IMR-90 (cell line): ENCODE measurements around the gene AOX1. TPM values are rescaled to one million over a fixed set of nuclear protein-coding genes. Genes with fewer than 3 reads are reported as not detected.
"Not testable (repeated sequence)": the region's sequence is repeated elsewhere in the genome, so short reads cannot be mapped to it uniquely, and the experiment has no call there.

ENCODE experiments used
- ATAC-seq: fragments of 200-7000 bp; cut with Tn5 transposase; 2 replicates; pipeline ENCODE4 v1.9.1; 2020; ENCODE audit warnings: low read depth, mild to moderate bottlenecking, moderate library complexity
- BruUV-seq: library from RNA; stranded (reverse); fragments of 400-500 nt; replicated peaks from 2 replicates; lab custom pipeline; 2021; lab: Mats Ljungman, UMichigan
- CTCF ChIA-PET: fragments of 300-600 bp; formaldehyde crosslinking; extraction: SDS; loops from one replicate; lab custom pipeline; 2021; ENCODE audit warnings: antibody characterized with exemption; lab: Yijun Ruan, JAX
- POLR2A ChIA-PET: fragments of 300-600 bp; sonication (Branson Sonifier 250); formaldehyde crosslinking; loops from one replicate; lab custom pipeline; 2022; ENCODE audit warnings: antibody characterized with exemption; ENCODE audit not compliant: unreplicated experiment; lab: Charles Lee
- DNase-seq: peaks from one replicate; pipeline ENCODE4 v3.0.0; 2013
- H2AFZ ChIP-seq: replicated peaks from 2 replicates; pipeline ENCODE3; 2013; ENCODE audit warnings: low read length, mild to moderate bottlenecking; ENCODE audit not compliant: poor library complexity
- H2AK5ac ChIP-seq: 2 replicates; pipeline ENCODE4 v1.6.1; 2013; ENCODE audit warnings: low read depth, low read length, inconsistent platforms
- H2AK9ac ChIP-seq: replicated peaks from 2 replicates; pipeline ENCODE3; 2013; ENCODE audit warnings: mild to moderate bottlenecking, low read depth, low read length, moderate library complexity; ENCODE audit not compliant: poor library complexity
- H2BK120ac ChIP-seq: 2 replicates; pipeline ENCODE4 v1.6.1; 2013; ENCODE audit warnings: low read depth, low read length, inconsistent platforms
- H2BK15ac ChIP-seq: 3 replicates; pipeline ENCODE4 v1.6.1; 2013; ENCODE audit warnings: low read depth, low read length, inconsistent platforms
- H2BK20ac ChIP-seq: 2 replicates; pipeline ENCODE4 v1.6.1; 2013; ENCODE audit warnings: low read depth, mild to moderate bottlenecking, inconsistent platforms, low read length, moderate library complexity
- H2BK5ac ChIP-seq: 2 replicates; pipeline ENCODE4 v1.6.1; 2013; ENCODE audit warnings: mild to moderate bottlenecking, low read depth, low read length, inconsistent platforms; ENCODE audit not compliant: poor library complexity, severe bottlenecking
- H3K14ac ChIP-seq: replicated peaks from 2 replicates; pipeline ENCODE4 v1.6.1; 2013; ENCODE audit warnings: low read depth, low read length, inconsistent platforms
- H3K18ac ChIP-seq: 2 replicates; pipeline ENCODE4 v1.6.1; 2013; ENCODE audit warnings: low read depth, low read length, control low read depth
- H3K23ac ChIP-seq: 2 replicates; pipeline ENCODE4 v1.6.1; 2013; ENCODE audit warnings: low read depth, low read length, inconsistent platforms
- H3K27ac ChIP-seq: 2 replicates; pipeline ENCODE4 v1.5.1; 2013; ENCODE audit warnings: mild to moderate bottlenecking, control low read depth, low read length; ENCODE audit not compliant: insufficient read depth
- H3K27me3 ChIP-seq: 2 replicates; pipeline ENCODE4 v1.6.1; 2013; ENCODE audit warnings: low read length; ENCODE audit not compliant: control insufficient read depth, insufficient read depth
- H3K36me3 ChIP-seq: 2 replicates; pipeline ENCODE4 v1.6.1; 2013; ENCODE audit warnings: low read length, mixed read lengths; ENCODE audit not compliant: control insufficient read depth, insufficient read depth
- H3K4ac ChIP-seq: 2 replicates; pipeline ENCODE4 v1.6.1; 2013; ENCODE audit warnings: low read depth, low read length, inconsistent platforms
- H3K4me1 ChIP-seq: 2 replicates; pipeline ENCODE4 v1.6.1; 2013; ENCODE audit warnings: low read length, mixed read lengths; ENCODE audit not compliant: control insufficient read depth, insufficient read depth
- H3K4me2 ChIP-seq: 2 replicates; pipeline ENCODE4 v1.6.1; 2013; ENCODE audit warnings: low read depth, mild to moderate bottlenecking, control low read depth, low read length, moderate library complexity
- H3K4me3 ChIP-seq: 2 replicates; pipeline ENCODE4 v1.5.1; 2013; ENCODE audit warnings: low read depth, mild to moderate bottlenecking, control low read depth, low read length, moderate library complexity; ENCODE audit not compliant: insufficient read depth
- H3K56ac ChIP-seq: 2 replicates; pipeline ENCODE4 v1.6.1; 2013; ENCODE audit warnings: low read length, inconsistent platforms; ENCODE audit not compliant: insufficient read depth; ENCODE audit errors: extremely low read depth
- H3K79me1 ChIP-seq, 2 experiments: 2 replicates each; pipeline ENCODE4 v1.6.1; 2013; ENCODE audit warnings: low read length in 2 of 2, inconsistent platforms in 1 of 2, low read depth in 1 of 2
- H3K9ac ChIP-seq: 2 replicates; pipeline ENCODE4 v1.6.1; 2013; ENCODE audit warnings: low read depth, low read length, control low read depth
- H3K9me1 ChIP-seq: 2 replicates; pipeline ENCODE4 v1.6.1; 2013; ENCODE audit warnings: low read length, inconsistent platforms; ENCODE audit not compliant: insufficient read depth
- H3K9me3 ChIP-seq: 2 replicates; pipeline ENCODE4 v1.6.1; 2013; ENCODE audit warnings: low read length; ENCODE audit not compliant: control insufficient read depth, insufficient read depth
- H4K20me1 ChIP-seq: 2 replicates; pipeline ENCODE4 v1.6.1; 2013; ENCODE audit warnings: low read length, inconsistent platforms; ENCODE audit not compliant: insufficient read depth
- H4K5ac ChIP-seq: 2 replicates; pipeline ENCODE4 v1.6.1; 2013; ENCODE audit warnings: mild to moderate bottlenecking, low read depth, low read length, control low read depth
- H4K8ac ChIP-seq, 2 experiments: 2 replicates each; pipeline ENCODE4 v1.6.1; 2013; ENCODE audit warnings: low read depth in 2 of 2, low read length in 2 of 2, control low read depth in 1 of 2, inconsistent platforms in 1 of 2
- H4K91ac ChIP-seq: 2 replicates; pipeline ENCODE4 v1.6.1; 2013; ENCODE audit warnings: low read depth, low read length, inconsistent platforms; ENCODE audit not compliant: insufficient read depth
- WGBS, 2 experiments: methylation state at CpG; one replicate each; pipeline versions ENCODE4 v1.1.5 to v1.1.7; 2013; ENCODE audit warnings: missing lambda C conversion rate in 2 of 2; ENCODE audit not compliant: insufficient read length in 1 of 2; ENCODE audit errors: extremely low coverage in 2 of 2; 5-methylcytosine and 5-hydroxymethylcytosine counted together
- dilution Hi-C: fragments of 300-500 bp; cut with HindIII; formaldehyde crosslinking; loops from one replicate; pipeline ENCODE4 v1.14.3; 2018; ENCODE audit warnings: low sequenced_read_pairs; ENCODE audit not compliant: unreplicated experiment
- in situ Hi-C: fragments of 300-500 bp; cut with MboI; formaldehyde crosslinking; loops from 3 replicates; pipeline ENCODE4 v1.14.3; 2019; ENCODE audit warnings: low sequenced_read_pairs, inconsistent platforms, mixed read lengths
- intact Hi-C: fragments of 100-400 bp; cut with micrococcal nuclease; formaldehyde crosslinking; loops from 2 replicates; pipeline ENCODE4 v1.10.0; 2022
- polyA plus RNA-seq, 3 experiments: library from polyadenylated mRNA; depleted of rRNA; stranded (reverse); fragments of >200 nt; gene quantifications; 2 replicates each; pipeline ENCODE4 v1.2.3, GENCODE V29; 2012; ENCODE audit warnings: low replicate concordance in 1 of 3
- total RNA-seq: library from RNA; depleted of rRNA; stranded (reverse); fragments of >200 nt; gene quantifications from 2 replicates; pipeline ENCODE4 v1.2.3, GENCODE V29; 2012

AOX1 gene
- total and polyA plus RNA-seq, 2 of the 4 experiments (the other 2 are of a cell fraction): 21.7 to 59.9 TPM

GRCh38 chr2:200628461-200628860, 42.6 kb downstream of the AOX1 start:
- H3K79me1 ChIP-seq, in situ Hi-C loops, H3K4me3 ChIP-seq, H4K20me1 ChIP-seq, H2AFZ ChIP-seq, H2BK5ac ChIP-seq, DNase-seq, H3K23ac ChIP-seq, H3K36me3 ChIP-seq, H4K5ac ChIP-seq, BruUV-seq, H3K27me3 ChIP-seq, H3K56ac ChIP-seq, dilution Hi-C loops, H3K9ac ChIP-seq, H3K27ac ChIP-seq, H3K4me2 ChIP-seq, POLR2A ChIA-PET, H3K9me3 ChIP-seq: not testable (repeated sequence)
- WGBS, 2 experiments: no CpG with 5 or more reads among the region's 4 CpGs
- intact Hi-C loops: loop anchor here (5.0 kb wide), 1 partner anchor 34 kb away; no protein-coding TSS in a partner anchor
- Histone ChIP-seq H2BK20ac (peak overlapping the region; percentile 70), H4K91ac (0 out of 2 replicates have a peak overlapping the region, but pooled peaks have one; percentile 10), H4K8ac (peak overlapping the region in 1 of 2 experiments; percentile 18; a peak in 1 of 4 replicates), H2AK9ac (peak overlapping the region; percentile 35), H3K18ac (peak overlapping the region; percentile 27; the same call in 1 of the 2 replicates), H3K4me1 (peaks cover 22% of the 10 kb centered on the region), H2AK5ac (peak overlapping the region; percentile 3; the same call in 1 of the 2 replicates), H2BK15ac (peak overlapping the region; percentile 3; the same call in 1 of the 3 replicates), H3K9me1 (peaks cover 25% of the 10 kb centered on the region), H2BK120ac (peak overlapping the region; percentile 36), H3K14ac (peak overlapping the region; percentile 48; the same call in 1 of the 2 replicates), H3K4ac (peak overlapping the region; percentile 11; the same call in 1 of the 2 replicates)
- CTCF ChIA-PET: interaction anchor here (0.6 kb wide), 2 partner anchors 55 to 225 kb away, joined by 3 to 4 read pairs; no protein-coding TSS in a partner anchor
- peak; percentile 12; the same call in 1 of the 2 replicates for ATAC-seq
